Skeletal muscle cell (primary cell): ENCODE results near the gene PODXL2.

Source experiments
- DNase-seq: peaks from one replicate; pipeline ENCODE4 v3.0.0-alpha.2; 2010; ENCODE audit warnings: low read depth
- H3K4me3 ChIP-seq: 2 replicates; pipeline ENCODE4 v1.5.1; 2011; ENCODE audit warnings: low read depth, mild to moderate bottlenecking, control low read depth, low read length, moderate library complexity

PODXL2 gene

GRCh38 chr3:127628788-127629466 lies at the start of gene PODXL2:
Gene PODXL2, plus strand, starts transcription at chr3:127629185. Its CDS starts 35 bp downstream, at chr3:127629220.
- peak; percentile 20 for DNase-seq
- H3K4me3 ChIP-seq, result peak within 1 kb of the TSS; percentile 48

GRCh38 chr3:127580327-127581060 lies 48.5 kb upstream of the PODXL2 start:
- no peak for DNase-seq
- no peak overlapping the region for H3K4me3 ChIP-seq

- H3K4me3 ChIP-seq, result no peak overlapping the region
- no peak for DNase-seq
Observed at GRCh38 chr3:127584734-127585133, 44.3 kb upstream of the PODXL2 start.

GRCh38 chr3:127585163-127585812 lies 43.7 kb upstream of the PODXL2 start:
- H3K4me3 ChIP-seq, result no peak overlapping the region

DNA sequence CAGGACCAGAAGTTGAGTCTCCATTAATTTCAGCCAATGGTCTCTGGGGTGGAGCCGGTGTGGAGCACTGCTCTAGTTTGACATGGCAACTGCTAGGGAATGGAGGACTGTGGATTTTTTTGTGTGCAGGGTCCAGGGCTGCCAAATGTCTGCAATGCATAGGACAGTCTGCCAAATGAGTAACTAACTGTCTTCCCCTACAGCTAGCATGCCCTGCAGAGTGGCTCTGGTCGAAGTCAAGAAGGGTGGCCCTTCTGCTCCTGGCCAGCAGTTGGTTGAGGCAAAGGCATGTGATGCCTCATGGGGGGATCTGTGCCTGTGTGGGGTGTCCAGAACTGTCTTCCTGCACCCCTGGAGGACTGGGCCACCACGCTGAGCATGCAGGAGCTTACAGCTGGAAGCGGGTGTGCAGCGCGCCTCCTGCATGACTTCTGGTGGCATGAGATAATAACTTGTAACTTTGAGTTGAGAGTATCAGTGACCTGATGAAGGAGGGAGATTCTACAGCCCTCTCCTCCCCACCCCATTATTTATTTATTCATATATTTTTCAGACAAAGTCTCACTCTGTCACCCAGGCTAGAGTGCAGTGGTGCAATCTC lies 43.1 kb upstream of the PODXL2 start:
- no peak overlapping the region for H3K4me3 ChIP-seq
- DNase-seq, result no peak

More at GRCh38 chr3:127585163-127585812, 43.7 kb upstream of the PODXL2 start:
- DNase-seq, result no peak

- H3K4me3 ChIP-seq, result no peak overlapping the region
- no peak for DNase-seq
Observed at GRCh38 chr3:127587876-127588275, 41.1 kb upstream of the PODXL2 start.

- DNase-seq, result peak; percentile 39
Observed at GRCh38 chr3:127588806-127589577, 40.0 kb upstream of the PODXL2 start.

GRCh38 chr3:127589600-127590281 lies 39.2 kb upstream of the PODXL2 start:
- peak overlapping the region; percentile 90 for H3K4me3 ChIP-seq
- no peak for DNase-seq

More at GRCh38 chr3:127588806-127589577, 40.0 kb upstream of the PODXL2 start:
- H3K4me3 ChIP-seq, result peak overlapping the region; percentile 90

DNA sequence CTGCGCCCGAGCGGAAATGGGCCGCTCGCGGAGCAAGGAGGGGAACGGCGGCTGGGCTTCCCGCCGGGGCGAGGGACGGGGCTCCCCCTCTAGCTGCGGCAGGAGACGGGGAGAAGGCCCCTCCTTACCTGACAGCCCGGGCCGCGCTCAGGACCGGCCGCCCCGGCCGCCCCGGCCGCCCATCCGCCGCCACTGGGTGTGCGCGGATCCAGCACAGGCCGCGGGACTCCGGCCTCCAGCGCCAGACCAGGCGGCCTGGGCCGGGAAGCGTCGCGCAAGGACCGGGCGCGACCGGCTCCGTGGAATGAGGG lies 38.7 kb upstream of the PODXL2 start:
- DNase-seq, result no peak
- peak overlapping the region; percentile 90 for H3K4me3 ChIP-seq

GRCh38 chr3:127590593-127591465 lies 38.2 kb upstream of the PODXL2 start, which contains the start of gene TPRA1:
Gene TPRA1, minus strand, starts transcription at chr3:127590733. Its CDS starts 10,587 bp downstream, at chr3:127580146.
- H3K4me3 ChIP-seq, result peak within 1 kb of the TSS; percentile 90
- DNase-seq, result peak; percentile 91

DNA sequence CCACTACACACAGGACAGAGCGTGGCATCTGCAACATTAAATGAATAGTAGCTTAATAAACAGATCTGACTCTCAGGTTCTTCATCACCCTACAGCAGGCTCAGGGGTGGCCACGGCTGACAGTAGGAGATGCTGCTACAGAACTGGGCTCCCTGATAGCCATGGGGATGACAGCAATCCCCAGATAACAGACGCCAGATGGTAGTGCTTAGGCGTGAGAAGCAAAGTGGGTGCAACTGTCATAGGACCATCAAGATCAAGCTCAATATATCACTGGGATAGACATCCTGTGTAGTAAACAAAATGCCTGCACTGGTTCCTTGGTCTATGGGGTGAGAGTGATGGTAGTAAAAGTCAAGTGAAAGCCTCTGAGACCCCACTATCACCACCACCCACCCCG lies 35.8 kb upstream of the PODXL2 start:
- DNase-seq, result no peak
- no peak overlapping the region for H3K4me3 ChIP-seq

DNA sequence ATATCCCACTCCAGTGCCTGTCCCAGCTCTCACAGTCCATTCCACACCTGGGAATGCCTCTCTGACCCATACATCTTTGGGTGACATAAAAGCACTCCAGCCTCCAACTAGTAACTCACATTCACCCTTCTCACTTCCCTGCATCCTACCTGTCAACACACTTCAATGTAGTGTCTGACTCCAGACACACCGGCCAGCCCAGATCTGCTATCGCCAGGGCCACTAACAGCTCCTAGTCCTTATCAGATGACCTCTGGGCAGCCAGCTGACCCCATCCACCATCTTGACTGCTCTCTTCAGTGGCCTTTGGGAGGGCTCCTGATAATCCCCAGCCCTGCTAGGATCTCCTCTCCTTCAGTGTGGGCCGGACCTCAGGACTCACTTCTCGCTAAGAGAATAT lies 33.7 kb upstream of the PODXL2 start:
- no peak overlapping the region for H3K4me3 ChIP-seq
- DNase-seq, result no peak

DNA sequence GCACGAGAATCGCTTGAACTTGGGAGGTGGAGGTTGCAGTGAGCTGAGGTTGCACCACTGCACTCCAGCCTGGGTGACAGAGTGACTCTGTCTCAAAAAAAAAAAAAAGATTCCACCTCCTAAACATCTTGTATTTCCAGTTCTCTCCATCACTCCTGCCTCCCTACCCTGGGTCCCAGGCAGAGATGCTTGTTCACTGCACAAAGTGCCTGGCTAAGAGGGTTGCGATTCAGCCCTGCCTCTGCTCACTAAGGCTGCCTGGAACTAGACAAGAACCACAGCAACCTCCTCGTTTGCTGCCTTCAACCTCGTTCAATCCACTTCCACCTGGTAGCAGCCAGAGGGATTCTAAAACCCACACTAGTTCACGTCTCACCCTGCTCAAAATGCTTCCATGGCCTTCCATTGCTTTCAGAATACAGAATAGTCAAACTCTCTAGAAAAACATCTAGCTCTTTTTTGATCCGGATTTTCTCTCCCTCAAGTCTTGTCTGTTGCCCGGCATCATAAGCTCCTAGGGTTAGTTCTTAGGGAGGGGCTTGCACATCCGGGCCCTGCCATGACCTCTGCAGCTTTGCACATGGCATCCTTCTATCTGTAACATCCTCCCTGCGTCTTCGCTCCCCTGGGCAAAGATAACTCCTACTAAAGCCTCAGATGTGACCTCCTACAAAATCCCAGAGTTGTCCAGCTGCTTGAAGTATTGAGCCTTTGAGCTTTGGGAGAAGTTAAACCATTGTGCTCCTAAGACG lies 31.8 kb upstream of the PODXL2 start:
- no peak for DNase-seq

GRCh38 chr3:127598841-127599570 lies 30.0 kb upstream of the PODXL2 start:
- no peak for DNase-seq
- peak overlapping the region; percentile 62 for H3K4me3 ChIP-seq

More for the DNA sequence above, 31.8 kb upstream of the PODXL2 start:
- no peak overlapping the region for H3K4me3 ChIP-seq

GRCh38 chr3:127600749-127601456 lies 28.1 kb upstream of the PODXL2 start:
- no peak overlapping the region for H3K4me3 ChIP-seq
- DNase-seq, result no peak

DNA sequence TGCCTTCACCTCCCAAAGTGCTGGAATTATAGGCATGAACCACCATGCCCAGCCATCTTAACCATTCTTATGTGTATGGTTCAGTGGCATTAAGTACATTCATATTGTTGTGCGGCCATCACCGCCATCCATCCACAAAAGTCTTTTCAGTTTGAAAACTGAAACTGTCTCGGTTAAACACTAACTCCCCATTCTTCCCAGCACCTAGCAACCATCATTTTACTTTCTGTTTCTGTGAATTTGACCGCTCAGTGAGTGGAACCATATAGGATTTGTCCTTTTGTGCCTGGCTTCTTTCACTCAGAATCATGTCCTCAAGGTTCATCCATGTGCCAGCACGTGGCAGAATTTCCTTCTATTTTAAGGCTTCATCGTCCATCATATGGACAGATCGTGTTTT lies 24.9 kb upstream of the PODXL2 start:
- no peak for DNase-seq
- no peak overlapping the region for H3K4me3 ChIP-seq
